ENCODE results near the gene CPVL.
A peak's percentile ranks its signal among the peaks of the same experiment; 100 is the strongest.
"Not testable (repeated sequence)": the region's sequence is repeated elsewhere in the genome, so short reads cannot be mapped to it uniquely, and the experiment has no call there.

The CPVL gene

DNA sequence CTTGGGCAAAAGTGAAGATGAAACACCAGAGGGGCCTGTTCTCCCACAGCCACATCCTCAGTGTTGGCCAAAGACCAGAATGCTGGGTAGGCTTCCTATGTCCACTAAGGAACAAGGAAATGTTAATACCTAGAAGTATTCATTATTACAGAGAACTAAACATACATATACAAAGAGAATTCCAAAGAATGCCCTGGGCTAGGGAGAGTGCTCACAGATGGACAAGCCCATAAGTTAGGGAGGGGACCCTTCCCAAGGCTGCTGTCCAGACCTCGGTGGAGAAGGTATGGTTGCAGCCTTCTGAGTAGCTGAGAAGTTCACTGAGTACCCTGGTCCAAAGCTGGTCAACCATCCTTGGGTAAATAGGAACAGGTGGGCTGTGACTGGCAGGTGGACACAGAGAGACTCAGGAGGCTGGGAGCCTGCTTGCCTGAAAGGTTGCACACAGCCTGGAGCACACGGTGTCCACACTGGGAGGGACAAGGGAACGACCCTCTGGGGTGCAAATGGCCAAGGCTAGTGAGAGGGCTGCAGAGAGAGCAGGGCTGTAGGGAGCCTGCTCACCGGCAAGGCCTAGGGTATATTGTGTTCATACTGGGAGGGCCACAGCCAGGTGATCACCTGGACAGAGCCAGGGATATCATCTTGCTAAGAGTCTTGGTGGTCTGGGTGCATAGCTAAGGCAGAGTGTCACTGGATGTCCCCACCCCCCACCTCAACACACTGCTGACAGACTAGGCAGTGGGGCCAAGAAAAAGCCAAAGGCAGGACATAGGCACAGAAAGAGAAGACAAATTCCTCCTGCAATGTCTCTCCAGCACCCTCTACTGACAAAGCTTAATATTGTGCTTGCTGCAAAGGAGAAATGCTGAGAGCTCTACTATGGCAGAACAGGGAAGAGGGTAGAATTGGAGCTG is 40.3 kb downstream of the CPVL start:
- whole genome bisulfite sequencing = 79% methylated on average over 4 of the region's 4 CpGs
- no peak overlapping the region for H3K4me3 ChIP-seq (ENCODE audit: low read length)

DNA sequence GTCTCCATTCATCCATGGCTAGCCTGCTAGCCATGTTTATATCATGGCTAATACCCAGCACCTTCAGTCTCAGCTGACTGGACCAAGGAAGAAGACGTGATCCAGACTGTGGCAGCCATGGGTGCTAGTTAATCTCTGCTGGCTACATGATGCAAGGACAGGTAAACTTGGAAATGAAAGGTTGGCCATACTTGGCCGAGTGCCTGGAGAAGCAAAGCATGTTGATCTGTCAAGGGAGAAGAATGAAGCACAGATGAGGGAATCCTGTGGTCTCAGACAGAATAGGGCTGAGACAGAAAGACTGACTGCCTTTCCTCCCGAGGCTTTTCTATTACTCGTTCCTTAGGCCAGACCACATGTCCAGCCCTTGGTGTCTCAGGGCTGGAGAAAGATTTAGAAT is 41.1 kb downstream of the CPVL start:
- H3K27me3 ChIP-seq (ENCODE audit: insufficient read depth, low read length) = no peaks in the 10 kb centered on the region

More for the DNA sequence above, 40.3 kb downstream of the CPVL start:
- Histone ChIP-seq H3K27me3 (ENCODE audit: insufficient read depth, low read length) (no peaks in the 10 kb centered on the region), H3K4me1 (ENCODE audit: insufficient read depth, low read length) (no peaks in the 10 kb centered on the region), H3K9ac (ENCODE audit: low read depth, low read length) (no peak overlapping the region), H3K9me3 (ENCODE audit: insufficient read depth, low read depth, low read length) (no peaks in the 10 kb centered on the region), H3K27ac (ENCODE audit: low read depth, low read length) (no peak overlapping the region), H3K36me3 (ENCODE audit: insufficient read depth, low read length) (no peaks in the 10 kb centered on the region; the same call in 1 of the 2 replicates)

DNA sequence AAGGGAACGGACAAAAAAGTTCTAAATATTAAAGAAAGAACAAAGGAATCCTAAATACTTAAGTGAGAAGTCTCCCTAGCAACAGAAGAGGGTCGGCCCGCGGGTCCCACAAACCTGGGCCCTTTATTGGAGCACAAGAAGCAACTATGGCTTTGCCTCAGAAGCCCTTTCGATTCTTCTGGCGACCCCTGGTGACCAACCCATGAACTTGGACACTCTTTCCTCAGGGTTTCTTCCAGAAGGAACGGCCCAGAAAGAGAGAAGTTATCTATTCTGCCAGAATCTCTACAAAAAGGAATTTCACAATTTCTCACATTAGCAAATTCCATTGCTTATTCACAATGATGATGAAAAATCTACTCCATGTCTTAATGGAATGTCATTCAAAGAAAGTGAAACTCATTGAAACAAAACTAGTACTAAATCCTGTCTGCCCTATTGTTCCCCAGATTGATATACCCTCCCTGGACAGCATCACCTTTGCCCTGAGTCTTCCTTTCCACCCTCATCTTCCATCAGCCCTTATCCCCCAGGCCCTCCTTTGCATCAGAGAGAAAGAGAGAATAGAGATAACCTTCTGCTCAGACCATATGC is 43.7 kb downstream of the CPVL start:
- Histone ChIP-seq H3K9me3 (ENCODE audit: insufficient read depth, low read depth, low read length) (no peaks in the 10 kb centered on the region), H3K27me3 (ENCODE audit: insufficient read depth, low read length) (no peaks in the 10 kb centered on the region), H3K36me3 (ENCODE audit: insufficient read depth, low read length) (no peaks in the 10 kb centered on the region), H3K9ac (ENCODE audit: low read depth, low read length) (no peak overlapping the region), H3K4me1 (ENCODE audit: insufficient read depth, low read length) (peaks cover 3% of the 10 kb centered on the region; the same call in 1 of the 2 replicates), H3K4me3 (ENCODE audit: low read length) (no peak overlapping the region), H3K27ac (ENCODE audit: low read depth, low read length) (no peak overlapping the region)
- WGBS = 30% methylated on average over 6 of the region's 7 CpGs

More for the DNA sequence above, 41.1 kb downstream of the CPVL start:
- Histone ChIP-seq H3K36me3 (ENCODE audit: insufficient read depth, low read length) (no peaks in the 10 kb centered on the region), H3K9me3 (ENCODE audit: insufficient read depth, low read depth, low read length) (no peaks in the 10 kb centered on the region), H3K4me1 (ENCODE audit: insufficient read depth, low read length) (peaks cover 3% of the 10 kb centered on the region; the same call in 1 of the 2 replicates), H3K4me3 (ENCODE audit: low read length) (no peak overlapping the region), H3K9ac (ENCODE audit: low read depth, low read length) (no peak overlapping the region), H3K27ac (ENCODE audit: low read depth, low read length) (no peak overlapping the region)
- 91% methylated on average over 4 of the region's 4 CpGs for WGBS

DNA sequence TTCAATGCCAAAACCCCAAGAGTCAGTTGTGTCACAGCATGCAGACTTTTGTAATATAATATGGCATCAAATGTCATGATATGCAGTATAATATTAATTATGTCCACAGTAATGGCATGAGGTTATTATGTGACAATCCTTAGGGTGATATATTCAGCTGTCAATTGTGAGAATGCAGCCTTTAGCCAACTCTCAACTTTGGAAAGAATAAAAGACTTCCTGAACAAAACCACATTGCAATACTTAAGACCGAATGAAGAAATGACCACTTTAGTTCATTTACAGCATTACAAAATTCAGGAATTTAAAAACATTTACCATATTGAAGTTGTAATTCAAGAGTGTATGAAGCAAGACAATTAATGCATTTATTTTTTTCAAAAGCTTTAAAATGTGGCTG is 45.4 kb downstream of the CPVL start:
- Histone ChIP-seq H3K4me3 (ENCODE audit: low read length) (no peak overlapping the region), H3K27ac (ENCODE audit: low read depth, low read length) (no peak overlapping the region), H3K9me3 (ENCODE audit: insufficient read depth, low read depth, low read length) (no peaks in the 10 kb centered on the region), H3K36me3 (ENCODE audit: insufficient read depth, low read length) (no peaks in the 10 kb centered on the region), H3K4me1 (ENCODE audit: insufficient read depth, low read length) (peaks cover 3% of the 10 kb centered on the region; the same call in 1 of the 2 replicates), H3K27me3 (ENCODE audit: insufficient read depth, low read length) (no peaks in the 10 kb centered on the region), H3K9ac (ENCODE audit: low read depth, low read length) (no peak overlapping the region)
- WGBS = 100% methylated on average over 1 of the region's 1 CpG

DNA sequence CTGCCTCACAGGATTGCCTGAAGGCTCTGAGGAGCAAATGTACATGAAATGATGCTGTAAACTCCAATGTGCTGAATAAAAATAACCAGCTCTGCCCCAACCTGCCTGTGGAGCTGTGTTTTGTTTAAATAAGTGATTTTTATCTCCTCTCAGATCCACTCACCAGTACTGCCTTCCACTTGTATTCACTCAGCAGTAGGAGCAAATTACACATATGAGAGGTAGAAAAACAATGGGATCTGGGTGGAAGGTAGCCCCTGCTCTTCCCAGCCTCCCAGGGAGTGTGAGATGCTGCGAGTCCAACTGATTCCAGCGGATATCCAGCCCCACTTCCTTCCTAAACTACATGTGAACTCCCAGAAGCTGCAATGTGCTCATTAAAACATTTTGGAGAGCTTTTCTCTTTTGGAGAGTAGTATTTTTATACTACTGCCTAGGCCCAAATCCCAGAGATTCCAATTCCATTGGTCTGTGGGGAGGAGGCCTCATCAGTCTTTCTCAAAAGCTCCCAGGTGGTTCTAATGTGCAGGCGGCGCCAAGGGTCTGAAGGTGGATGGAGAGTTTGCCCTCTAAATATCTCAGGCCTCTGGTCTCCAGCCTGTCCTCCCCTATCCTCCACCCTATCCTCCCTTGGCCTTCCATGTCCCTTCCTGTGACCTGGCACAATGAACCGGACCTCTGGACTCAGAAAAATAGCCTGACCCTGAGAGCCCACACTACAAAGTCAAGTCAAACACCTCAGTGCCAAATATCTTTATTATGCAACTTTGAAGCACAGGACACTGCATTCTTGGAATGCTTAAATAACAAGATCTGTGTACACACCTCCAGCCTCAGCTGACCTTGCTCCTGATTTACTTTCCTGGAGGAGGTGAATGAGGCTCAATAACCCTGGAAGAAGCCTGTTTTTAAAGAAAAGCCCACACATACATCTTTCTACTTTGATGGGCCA is 46.2 kb downstream of the CPVL start:
- Histone ChIP-seq H3K36me3 (ENCODE audit: insufficient read depth, low read length) (no peaks in the 10 kb centered on the region), H3K9ac (ENCODE audit: low read depth, low read length) (no peak overlapping the region), H3K9me3 (ENCODE audit: insufficient read depth, low read depth, low read length) (no peaks in the 10 kb centered on the region), H3K27me3 (ENCODE audit: insufficient read depth, low read length) (no peaks in the 10 kb centered on the region), H3K4me3 (ENCODE audit: low read length) (no peak overlapping the region), H3K27ac (ENCODE audit: low read depth, low read length) (no peak overlapping the region), H3K4me1 (ENCODE audit: insufficient read depth, low read length) (peaks cover 3% of the 10 kb centered on the region; the same call in 1 of the 2 replicates)
- WGBS = 93% methylated on average over 3 of the region's 5 CpGs

DNA sequence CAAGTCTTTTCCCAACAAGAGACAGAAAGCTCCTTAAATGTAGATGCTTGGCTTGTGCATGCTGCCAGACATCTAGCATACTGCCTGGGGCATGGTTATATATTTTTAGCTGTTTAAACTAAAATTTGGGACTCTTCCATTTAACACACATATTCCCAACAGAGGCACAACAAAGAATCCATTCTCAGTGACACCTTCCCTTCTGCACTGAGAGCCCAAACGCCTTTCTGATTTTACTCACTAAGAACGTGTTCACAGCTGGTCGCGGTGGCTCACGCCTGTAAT is 49.9 kb downstream of the CPVL start:
- Histone ChIP-seq H3K4me3 (ENCODE audit: low read length) (no peak overlapping the region), H3K27ac (ENCODE audit: low read depth, low read length) (no peak overlapping the region), H3K9ac (ENCODE audit: low read depth, low read length) (no peak overlapping the region), H3K4me1 (ENCODE audit: insufficient read depth, low read length) (peaks cover 14% of the 10 kb centered on the region), H3K36me3 (ENCODE audit: insufficient read depth, low read length) (no peaks in the 10 kb centered on the region), H3K27me3 (ENCODE audit: insufficient read depth, low read length) (no peaks in the 10 kb centered on the region), H3K9me3 (ENCODE audit: insufficient read depth, low read depth, low read length) (no peaks in the 10 kb centered on the region)
- 93% methylated on average over 5 of the region's 5 CpGs for WGBS

DNA sequence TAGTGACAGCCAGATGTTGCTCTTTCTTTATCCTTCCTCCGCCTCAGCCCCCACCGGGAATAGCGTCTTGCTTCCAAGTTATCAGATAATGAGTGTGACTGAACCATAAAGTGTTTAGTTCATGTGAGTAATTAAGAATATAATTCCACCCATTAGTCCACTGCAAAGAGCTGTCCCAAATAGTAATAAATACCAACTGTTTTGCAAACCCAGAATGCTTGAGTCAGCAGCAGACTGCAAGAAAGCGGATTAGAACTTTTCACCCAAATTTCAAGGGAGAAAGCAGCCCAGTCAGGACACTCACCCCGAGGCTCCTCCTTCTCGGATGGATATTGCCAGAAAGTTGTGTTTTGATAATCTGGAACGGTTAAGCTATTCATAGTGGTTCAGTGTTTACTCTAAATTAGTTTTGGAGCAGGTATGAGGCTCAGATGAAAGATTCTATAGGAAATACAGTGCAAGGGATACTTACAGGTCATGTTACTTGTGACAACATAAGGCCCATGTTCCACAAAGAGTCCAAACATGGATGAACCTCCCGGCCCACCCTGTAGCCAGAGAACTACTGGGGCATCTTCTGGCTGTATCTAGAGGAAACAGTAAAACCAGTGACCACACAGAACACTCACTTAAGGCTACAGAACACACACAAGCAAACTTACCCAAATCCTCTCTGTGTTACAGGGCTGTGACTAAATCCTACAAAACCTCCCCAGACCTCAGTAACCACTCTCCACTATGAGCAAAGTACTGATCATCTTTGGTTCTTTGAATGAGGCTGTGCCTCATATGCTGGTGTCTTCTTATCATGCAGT is 50.5 kb downstream of the CPVL start:
- Histone ChIP-seq H3K27ac (ENCODE audit: low read depth, low read length) (no peak overlapping the region), H3K4me1 (ENCODE audit: insufficient read depth, low read length) (peaks cover 19% of the 10 kb centered on the region), H3K27me3 (ENCODE audit: insufficient read depth, low read length) (no peaks in the 10 kb centered on the region), H3K4me3 (ENCODE audit: low read length) (no peak overlapping the region), H3K36me3 (ENCODE audit: insufficient read depth, low read length) (no peaks in the 10 kb centered on the region), H3K9me3 (ENCODE audit: insufficient read depth, low read depth, low read length) (no peaks in the 10 kb centered on the region), H3K9ac (ENCODE audit: low read depth, low read length) (no peak overlapping the region)
- WGBS = 90% methylated on average over 8 of the region's 8 CpGs

DNA sequence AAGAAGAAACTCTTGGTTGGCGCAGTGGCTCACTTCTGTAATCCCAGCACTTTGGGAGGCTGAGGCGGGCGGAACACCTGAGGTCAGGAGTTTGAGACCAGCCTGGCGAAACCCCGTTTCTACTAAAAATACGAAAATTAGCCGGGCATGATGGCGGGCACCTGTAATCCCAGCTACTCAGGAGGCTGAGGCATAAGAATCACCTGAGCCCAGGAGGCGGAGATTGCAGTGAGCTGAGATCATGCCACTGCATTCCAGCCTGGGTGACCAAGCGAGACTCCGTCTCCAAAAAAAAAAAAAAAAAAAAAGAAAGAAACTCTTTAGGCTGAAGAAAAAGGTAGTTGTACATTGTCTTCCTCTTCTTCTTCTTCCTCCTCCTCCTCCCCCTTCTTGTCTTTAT is 53.2 kb downstream of the CPVL start:
- not testable (repeated sequence) for H3K9ac ChIP-seq (ENCODE audit: low read depth, low read length); H3K27ac ChIP-seq (ENCODE audit: low read depth, low read length); H3K9me3 ChIP-seq (ENCODE audit: insufficient read depth, low read depth, low read length); H3K36me3 ChIP-seq (ENCODE audit: insufficient read depth, low read length); H3K27me3 ChIP-seq (ENCODE audit: insufficient read depth, low read length); H3K4me3 ChIP-seq (ENCODE audit: low read length)
- peaks cover 23% of the 10 kb centered on the region for H3K4me1 ChIP-seq (ENCODE audit: insufficient read depth, low read length)
- 95% methylated on average over 9 of the region's 11 CpGs for WGBS

DNA sequence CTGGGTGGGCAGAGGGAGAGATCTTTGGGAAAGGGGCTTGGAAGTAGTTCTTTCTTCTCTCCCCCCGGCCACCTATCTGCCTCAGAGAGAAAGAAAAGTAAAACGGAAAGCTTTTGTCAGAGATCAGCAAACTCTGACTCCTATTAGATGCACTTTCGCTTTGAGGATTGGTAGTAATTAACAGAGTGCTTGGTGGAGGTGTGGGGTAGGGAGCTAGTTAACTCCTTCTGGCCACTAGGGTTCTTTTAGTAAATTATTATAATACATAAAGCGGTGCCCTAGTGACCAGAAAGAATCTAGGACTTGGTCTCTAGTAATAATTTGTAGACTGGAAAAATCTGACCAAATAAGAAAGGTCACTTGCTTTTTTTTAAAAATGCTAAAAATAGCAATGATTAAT is 54.6 kb downstream of the CPVL start:
- WGBS = 80% methylated on average over 3 of the region's 4 CpGs
- Histone ChIP-seq H3K9ac (ENCODE audit: low read depth, low read length) (no peak overlapping the region), H3K4me1 (ENCODE audit: insufficient read depth, low read length) (peaks cover 27% of the 10 kb centered on the region), H3K36me3 (ENCODE audit: insufficient read depth, low read length) (no peaks in the 10 kb centered on the region), H3K27ac (ENCODE audit: low read depth, low read length) (no peak overlapping the region), H3K9me3 (ENCODE audit: insufficient read depth, low read depth, low read length) (no peaks in the 10 kb centered on the region), H3K4me3 (ENCODE audit: low read length) (peak overlapping the region; percentile 6; the same call in 1 of the 2 replicates), H3K27me3 (ENCODE audit: insufficient read depth, low read length) (no peaks in the 10 kb centered on the region)

DNA sequence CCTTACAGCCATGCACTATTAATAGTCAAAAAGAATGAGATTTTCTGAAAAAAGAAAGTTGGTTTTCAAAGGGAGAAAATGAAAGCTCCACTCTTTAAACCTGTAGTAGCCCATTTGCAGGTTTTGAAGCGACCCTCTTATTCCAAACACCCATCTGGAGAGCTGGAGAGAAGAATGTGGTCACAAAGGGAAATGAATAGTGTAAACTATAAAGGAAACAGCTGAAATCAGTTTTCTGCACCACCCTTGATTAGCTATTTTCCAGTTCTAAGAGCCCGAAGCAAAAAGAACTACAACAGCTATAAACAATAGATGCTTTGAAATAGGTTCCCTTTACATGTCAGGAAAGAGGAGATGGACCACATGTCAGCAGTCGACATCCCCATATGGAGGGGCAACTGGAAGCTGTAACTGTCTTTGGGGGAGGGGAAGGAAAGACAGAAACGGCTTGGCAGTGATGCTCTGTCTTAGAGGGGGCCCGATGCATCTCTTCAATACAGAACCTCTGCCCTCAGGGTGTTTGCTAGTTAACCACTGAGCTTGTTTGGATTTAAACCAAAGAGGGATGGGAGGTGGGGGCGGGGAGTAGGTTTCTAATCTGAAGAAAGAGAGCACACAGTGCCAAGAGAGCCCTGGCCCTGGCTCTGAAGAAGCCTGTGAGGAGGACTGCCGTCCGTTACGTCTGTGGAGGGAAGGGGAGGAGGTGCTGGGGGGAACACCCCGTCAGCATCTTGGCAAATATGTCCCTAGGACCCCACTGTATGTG is 55.3 kb downstream of the CPVL start:
- no peaks in the 10 kb centered on the region for H3K9me3 ChIP-seq (ENCODE audit: insufficient read depth, low read depth, low read length)
- no peak overlapping the region for H3K9ac ChIP-seq (ENCODE audit: low read depth, low read length)
- H3K27ac ChIP-seq (ENCODE audit: low read depth, low read length) = no peak overlapping the region

More for the DNA sequence above, 55.3 kb downstream of the CPVL start:
- H3K4me3 ChIP-seq (ENCODE audit: low read length) = peak overlapping the region; percentile 6; the same call in 1 of the 2 replicates
- H3K4me1 ChIP-seq (ENCODE audit: insufficient read depth, low read length) = peaks cover 27% of the 10 kb centered on the region
- H3K36me3 ChIP-seq (ENCODE audit: insufficient read depth, low read length) = no peaks in the 10 kb centered on the region
- 79% methylated on average over 9 of the region's 10 CpGs for WGBS
- H3K27me3 ChIP-seq (ENCODE audit: insufficient read depth, low read length) = no peaks in the 10 kb centered on the region

Measured in HUES64 (cell line).